ENCODE data around the gene AMFR. TPM values are rescaled to one million over a fixed set of nuclear protein-coding genes. Genes with fewer than 3 reads are reported as not detected.

AMFR gene
- total and polyA plus RNA-seq, 2 of the 13 experiments (the other 11 are each of a cell fraction or from before 2014, with no cell fraction given): 52.9 to 108 TPM

DNA sequence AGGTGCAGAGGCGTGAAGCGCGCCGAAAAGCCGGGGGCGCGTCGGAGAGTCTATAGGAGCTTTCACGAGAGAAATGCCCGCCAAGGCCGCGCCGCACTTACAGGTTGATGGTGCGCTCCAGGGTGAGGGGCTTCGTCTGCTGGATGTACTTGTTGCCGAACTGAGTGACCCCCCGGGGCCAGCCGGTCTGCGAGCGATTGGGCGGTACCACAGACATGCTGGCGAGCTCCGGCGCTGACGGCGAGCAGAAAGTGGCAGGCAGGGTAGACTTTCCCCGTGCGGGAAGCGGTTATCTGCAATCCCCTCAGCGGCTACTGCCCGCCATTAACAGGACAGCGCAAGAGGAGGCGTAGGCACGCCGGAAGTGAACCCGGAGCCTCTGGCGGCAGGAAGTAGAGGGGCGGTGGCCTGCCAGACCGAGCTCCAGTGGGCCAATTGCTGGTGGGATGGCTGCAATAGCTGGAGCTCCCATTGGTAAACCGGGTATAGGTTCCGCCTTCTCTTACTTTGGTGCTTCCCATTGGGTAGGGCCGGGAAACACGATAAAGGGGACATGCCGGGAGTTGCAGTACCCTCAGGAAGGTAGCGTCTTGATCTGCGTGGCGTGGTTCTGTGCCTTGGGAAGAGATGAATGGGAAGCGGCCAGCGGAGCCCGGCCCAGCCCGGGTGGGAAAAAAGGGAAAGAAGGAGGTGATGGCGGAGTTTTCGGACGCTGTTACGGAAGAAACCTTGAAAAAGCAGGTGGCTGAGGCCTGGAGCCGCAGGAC is 25.8 kb upstream of the AMFR start, which contains the start of the genes NUDT21 and OGFOD1 (continued):
- no peak for TF ChIP-seq DBP (CRISPR knock-in tag; IDR thresholded peaks at IDR 0.05; ENCODE audit: not compliant biosample characterization)
- TF ChIP-seq MAFK (conservative IDR thresholded peaks at IDR 0.05 in 1 of 2, IDR thresholded peaks at IDR 0.05 in 1 of 2; ENCODE audit: low read length in 2 of 2): no peak
- no peak for TF ChIP-seq ZNF230 (CRISPR knock-in tag; IDR thresholded peaks at IDR 0.05)
- no peak for TF ChIP-seq ZNF3 (CRISPR knock-in tag; IDR thresholded peaks at IDR 0.05)
- no peak for TF ChIP-seq ZNF780A (CRISPR knock-in tag; IDR thresholded peaks at IDR 0.05)
- TF ChIP-seq, protein P1, sequence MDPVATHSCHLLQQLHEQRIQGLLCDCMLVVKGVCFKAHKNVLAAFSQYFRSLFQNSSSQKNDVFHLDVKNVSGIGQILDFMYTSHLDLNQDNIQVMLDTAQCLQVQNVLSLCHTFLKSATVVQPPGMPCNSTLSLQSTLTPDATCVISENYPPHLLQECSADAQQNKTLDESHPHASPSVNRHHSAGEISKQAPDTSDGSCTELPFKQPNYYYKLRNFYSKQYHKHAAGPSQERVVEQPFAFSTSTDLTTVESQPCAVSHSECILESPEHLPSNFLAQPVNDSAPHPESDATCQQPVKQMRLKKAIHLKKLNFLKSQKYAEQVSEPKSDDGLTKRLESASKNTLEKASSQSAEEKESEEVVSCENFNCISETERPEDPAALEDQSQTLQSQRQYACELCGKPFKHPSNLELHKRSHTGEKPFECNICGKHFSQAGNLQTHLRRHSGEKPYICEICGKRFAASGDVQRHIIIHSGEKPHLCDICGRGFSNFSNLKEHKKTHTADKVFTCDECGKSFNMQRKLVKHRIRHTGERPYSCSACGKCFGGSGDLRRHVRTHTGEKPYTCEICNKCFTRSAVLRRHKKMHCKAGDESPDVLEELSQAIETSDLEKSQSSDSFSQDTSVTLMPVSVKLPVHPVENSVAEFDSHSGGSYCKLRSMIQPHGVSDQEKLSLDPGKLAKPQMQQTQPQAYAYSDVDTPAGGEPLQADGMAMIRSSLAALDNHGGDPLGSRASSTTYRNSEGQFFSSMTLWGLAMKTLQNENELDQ (CRISPR knock-in tag; IDR thresholded peaks at IDR 0.05; ENCODE audit: borderline replicate concordance): no peak
- no peak for TF ChIP-seq ZNF567 (CRISPR knock-in tag; IDR thresholded peaks at IDR 0.05; ENCODE audit: borderline replicate concordance)
- 0 out of 2 replicates have a peak, but pooled peaks have one; percentile 20 for TF ChIP-seq RAD21 (CRISPR knock-in tag; IDR thresholded peaks at IDR 0.05)
- no peak for TF ChIP-seq NFRKB (IDR thresholded peaks at IDR 0.05)
- peak; percentile 29; the same call in 1 of the 2 replicates for TF ChIP-seq FOXO1 (CRISPR knock-in tag; IDR thresholded peaks at IDR 0.05)
- peak; percentile 81; the same call in 1 of the 2 replicates for TF ChIP-seq ZNF563 (CRISPR knock-in tag; IDR thresholded peaks at IDR 0.05)
- no peak for TF ChIP-seq SMARCC2 (IDR thresholded peaks at IDR 0.05)
- no peak; the same call in 1 of the 2 replicates for TF ChIP-seq ZNF629 (CRISPR knock-in tag; conservative IDR thresholded peaks at IDR 0.05)
- TF ChIP-seq HOXD1 (CRISPR knock-in tag; IDR thresholded peaks at IDR 0.05): peak; percentile 83; the same call in 1 of the 2 replicates
- no peak for TF ChIP-seq ZNF383 (CRISPR knock-in tag; IDR thresholded peaks at IDR 0.05; ENCODE audit: borderline replicate concordance)
- TF ChIP-seq, protein P2, sequence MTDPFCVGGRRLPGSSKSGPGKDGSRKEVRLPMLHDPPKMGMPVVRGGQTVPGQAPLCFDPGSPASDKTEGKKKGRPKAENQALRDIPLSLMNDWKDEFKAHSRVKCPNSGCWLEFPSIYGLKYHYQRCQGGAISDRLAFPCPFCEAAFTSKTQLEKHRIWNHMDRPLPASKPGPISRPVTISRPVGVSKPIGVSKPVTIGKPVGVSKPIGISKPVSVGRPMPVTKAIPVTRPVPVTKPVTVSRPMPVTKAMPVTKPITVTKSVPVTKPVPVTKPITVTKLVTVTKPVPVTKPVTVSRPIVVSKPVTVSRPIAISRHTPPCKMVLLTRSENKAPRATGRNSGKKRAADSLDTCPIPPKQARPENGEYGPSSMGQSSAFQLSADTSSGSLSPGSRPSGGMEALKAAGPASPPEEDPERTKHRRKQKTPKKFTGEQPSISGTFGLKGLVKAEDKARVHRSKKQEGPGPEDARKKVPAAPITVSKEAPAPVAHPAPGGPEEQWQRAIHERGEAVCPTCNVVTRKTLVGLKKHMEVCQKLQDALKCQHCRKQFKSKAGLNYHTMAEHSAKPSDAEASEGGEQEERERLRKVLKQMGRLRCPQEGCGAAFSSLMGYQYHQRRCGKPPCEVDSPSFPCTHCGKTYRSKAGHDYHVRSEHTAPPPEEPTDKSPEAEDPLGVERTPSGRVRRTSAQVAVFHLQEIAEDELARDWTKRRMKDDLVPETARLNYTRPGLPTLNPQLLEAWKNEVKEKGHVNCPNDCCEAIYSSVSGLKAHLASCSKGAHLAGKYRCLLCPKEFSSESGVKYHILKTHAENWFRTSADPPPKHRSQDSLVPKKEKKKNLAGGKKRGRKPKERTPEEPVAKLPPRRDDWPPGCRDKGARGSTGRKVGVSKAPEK (CRISPR knock-in tag; IDR thresholded peaks at IDR 0.05; ENCODE audit: borderline replicate concordance): no peak
- no peak for TF ChIP-seq PATZ1 (CRISPR knock-in tag; IDR thresholded peaks at IDR 0.05)
- peak; percentile 70 for TF ChIP-seq AGO1 (IDR thresholded peaks at IDR 0.05; ENCODE audit: low read depth, low read length, poor library complexity, severe bottlenecking)
- TF ChIP-seq GFI1 (CRISPR knock-in tag; IDR thresholded peaks at IDR 0.05; ENCODE audit: borderline replicate concordance): peak; percentile 64; the same call in 1 of the 2 replicates
